Fibroblast of lung (primary cell): ENCODE data around the gene KEL. TPM values are rescaled to one million over a fixed set of nuclear protein-coding genes. Genes with fewer than 3 reads are reported as not detected.

Experiments
- DNase-seq, 2 donors: peaks; one replicate each; pipeline versions ENCODE4 v3.0.0 to v3.0.0-alpha.2; 2010; ENCODE audit warnings: low read depth in 2 of 2
- H2AFZ ChIP-seq: 2 replicates; pipeline ENCODE4 v1.5.1; 2012; ENCODE audit warnings: low read length, control low read depth, inconsistent platforms
- H3K27ac ChIP-seq: 2 replicates; pipeline ENCODE4 v1.5.1; 2011; ENCODE audit warnings: low read length, control low read depth; ENCODE audit not compliant: insufficient read depth
- H3K27me3 ChIP-seq: 2 replicates; pipeline ENCODE4 v1.5.1; 2011; ENCODE audit warnings: mild to moderate bottlenecking, low read length; ENCODE audit not compliant: control insufficient read depth, insufficient read depth
- H3K36me3 ChIP-seq: 2 replicates; pipeline ENCODE4 v1.5.1; 2011; ENCODE audit warnings: low read length; ENCODE audit not compliant: control insufficient read depth, insufficient read depth
- H3K4me1 ChIP-seq: 2 replicates; pipeline ENCODE4 v1.5.1; 2011; ENCODE audit warnings: low read length; ENCODE audit not compliant: control insufficient read depth, insufficient read depth; ENCODE audit errors: extremely low read depth
- H3K4me2 ChIP-seq: 2 replicates; pipeline ENCODE4 v1.5.1; 2011; ENCODE audit warnings: low read length, control low read depth; ENCODE audit not compliant: insufficient read depth; ENCODE audit errors: extremely low read depth
- H3K4me3 ChIP-seq, 4 experiments: fragments of 200-600 bp in 1 of 4; sonication (generic) in 1 of 4; replicated peaks in 1 of 4; 2 replicates each; pipeline ENCODE4 v1.5.1; 2011 to 2016; ENCODE audit warnings: low read length in 4 of 4, low read depth in 3 of 4, mild to moderate bottlenecking in 3 of 4, control low read depth in 2 of 4, inconsistent platforms in 1 of 4, mixed read lengths in 1 of 4; ENCODE audit not compliant: insufficient read depth in 1 of 4; ENCODE audit errors: control extremely low read depth in 1 of 4
- H3K79me2 ChIP-seq: 2 replicates; pipeline ENCODE4 v1.5.1; 2012; ENCODE audit warnings: mild to moderate bottlenecking, low read length, inconsistent platforms; ENCODE audit not compliant: control insufficient read depth, insufficient read depth
- H3K9ac ChIP-seq: 2 replicates; pipeline ENCODE4 v1.5.1; 2011; ENCODE audit warnings: mild to moderate bottlenecking, low read length, control low read depth; ENCODE audit not compliant: insufficient read depth
- H3K9me3 ChIP-seq: 2 replicates; pipeline ENCODE4 v1.5.1; 2012; ENCODE audit warnings: low read depth, low read length; ENCODE audit not compliant: control insufficient read depth, insufficient read depth
- H4K20me1 ChIP-seq: 2 replicates; pipeline ENCODE4 v1.5.1; 2011; ENCODE audit warnings: low read length; ENCODE audit not compliant: control insufficient read depth, insufficient read depth; ENCODE audit errors: extremely low read depth
- EZH2 ChIP-seq: IDR thresholded peaks from 2 replicates; pipeline ENCODE4 v1.5.1; 2012; ENCODE audit warnings: low read length, control low read depth, mild to moderate bottlenecking; ENCODE audit errors: missing control alignments
- polyA plus RNA-seq, 2 donors: library from polyadenylated mRNA; depleted of rRNA in 1 of 2; stranded (reverse) in 1 of 2; unstranded in 1 of 2; fragments of >200 nt; gene quantifications; 2 replicates each; pipeline ENCODE4 v1.2.1, GENCODE V29; 2011 to 2012; ENCODE audit warnings: missing spikeins in 1 of 2
- total RNA-seq: library from RNA; depleted of rRNA; stranded (reverse); fragments of >200 nt; gene quantifications from 2 replicates; pipeline ENCODE4 v1.2.1, GENCODE V29; 2014
- TF ChIP-seq, protein P1 (sequence below), 2 donors: IDR thresholded peaks in 1 of 2; conservative IDR thresholded peaks in 1 of 2; 1 replicate in 1 of 2; 2 replicates in 1 of 2; pipeline ENCODE4 v1.5.1; 2011 to 2012; ENCODE audit warnings: low read length in 2 of 2, control low read depth in 1 of 2, inconsistent platforms in 1 of 2, low read depth in 1 of 2, mild to moderate bottlenecking in 1 of 2

The KEL gene
- total and polyA plus RNA-seq, 2 donors (not counting 1 experiment from before 2014, with no cell fraction given), result 0.05 TPM; not detected in 1

- H3K9me3 ChIP-seq, result no peaks in the 10 kb centered on the region
- no peaks in the 10 kb centered on the region for H3K4me1 ChIP-seq
- H3K79me2 ChIP-seq, result no peaks in the 10 kb centered on the region
- no peak overlapping the region for H3K4me2 ChIP-seq
- no peak overlapping the region for H3K9ac ChIP-seq
- H3K27me3 ChIP-seq, result no peaks in the 10 kb centered on the region
- no peak overlapping the region for H3K4me3 ChIP-seq
- H4K20me1 ChIP-seq, result no peaks in the 10 kb centered on the region
- no peak for TF ChIP-seq EZH2
- TF ChIP-seq, protein P1, sequence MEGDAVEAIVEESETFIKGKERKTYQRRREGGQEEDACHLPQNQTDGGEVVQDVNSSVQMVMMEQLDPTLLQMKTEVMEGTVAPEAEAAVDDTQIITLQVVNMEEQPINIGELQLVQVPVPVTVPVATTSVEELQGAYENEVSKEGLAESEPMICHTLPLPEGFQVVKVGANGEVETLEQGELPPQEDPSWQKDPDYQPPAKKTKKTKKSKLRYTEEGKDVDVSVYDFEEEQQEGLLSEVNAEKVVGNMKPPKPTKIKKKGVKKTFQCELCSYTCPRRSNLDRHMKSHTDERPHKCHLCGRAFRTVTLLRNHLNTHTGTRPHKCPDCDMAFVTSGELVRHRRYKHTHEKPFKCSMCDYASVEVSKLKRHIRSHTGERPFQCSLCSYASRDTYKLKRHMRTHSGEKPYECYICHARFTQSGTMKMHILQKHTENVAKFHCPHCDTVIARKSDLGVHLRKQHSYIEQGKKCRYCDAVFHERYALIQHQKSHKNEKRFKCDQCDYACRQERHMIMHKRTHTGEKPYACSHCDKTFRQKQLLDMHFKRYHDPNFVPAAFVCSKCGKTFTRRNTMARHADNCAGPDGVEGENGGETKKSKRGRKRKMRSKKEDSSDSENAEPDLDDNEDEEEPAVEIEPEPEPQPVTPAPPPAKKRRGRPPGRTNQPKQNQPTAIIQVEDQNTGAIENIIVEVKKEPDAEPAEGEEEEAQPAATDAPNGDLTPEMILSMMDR (conservative IDR thresholded peaks at IDR 0.05 in 1 of 2, IDR thresholded peaks at IDR 0.05 in 1 of 2; ENCODE audit: low read depth in 1 of 2, low read length in 2 of 2), result no peak
- no peaks in the 10 kb centered on the region for H3K36me3 ChIP-seq
- H3K27ac ChIP-seq, result no peak overlapping the region
- no peak for DNase-seq
- H2AFZ ChIP-seq, result no peak overlapping the region
These were observed 36.8 kb upstream of the KEL start for GRCh38 chr7:142998966-142999365.

DNA sequence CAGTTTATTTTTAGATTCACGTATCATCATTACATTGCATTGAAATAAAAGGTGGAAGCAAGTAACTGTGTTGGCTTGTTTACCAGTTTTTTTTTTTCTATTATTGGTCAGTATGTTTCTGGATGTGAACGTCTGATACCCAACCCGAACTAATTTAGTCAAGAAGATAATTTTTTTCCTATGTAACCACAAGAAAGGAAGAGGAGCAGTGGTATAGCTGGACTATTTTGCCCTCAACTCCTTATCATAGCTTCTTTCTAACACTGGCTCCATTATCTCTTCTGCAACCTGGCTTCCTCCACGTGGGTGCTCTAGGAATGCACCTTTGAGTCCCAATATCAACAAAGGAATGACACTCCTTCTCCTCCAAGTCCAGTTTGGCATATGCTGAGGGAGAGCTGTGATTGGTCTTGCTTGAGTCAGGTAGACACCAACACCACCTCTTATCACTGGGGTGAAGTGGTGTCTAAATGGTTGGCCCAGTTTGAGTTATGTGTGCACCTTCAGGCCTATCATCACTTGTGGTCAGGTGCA is 35.4 kb upstream of the KEL start:
- H4K20me1 ChIP-seq, result no peaks in the 10 kb centered on the region

DNA sequence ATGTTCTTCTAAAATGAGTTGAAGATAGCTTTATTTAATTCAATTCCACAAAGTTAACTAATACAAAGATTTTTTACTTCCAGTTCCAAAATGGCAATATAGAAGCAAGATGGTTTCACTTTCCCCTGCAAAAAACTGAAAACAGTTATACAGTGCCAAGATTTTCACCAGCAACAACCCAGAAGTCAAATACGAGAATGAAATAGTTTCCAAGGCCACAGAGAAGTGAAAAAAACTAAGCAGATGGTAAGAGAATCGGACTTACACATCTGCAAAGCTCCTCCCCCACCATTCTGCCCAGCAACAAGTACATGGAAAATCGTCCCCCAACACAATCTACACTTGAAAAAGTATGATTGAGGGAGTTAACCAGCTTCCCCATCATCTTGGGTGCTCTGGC is 30.3 kb upstream of the KEL start:
- H3K9ac ChIP-seq, result no peak overlapping the region
- H3K4me1 ChIP-seq, result no peaks in the 10 kb centered on the region
- H3K27ac ChIP-seq, result no peak overlapping the region
- DNase-seq, result no peak
- H4K20me1 ChIP-seq, result no peaks in the 10 kb centered on the region
- TF ChIP-seq, protein P1 (conservative IDR thresholded peaks at IDR 0.05 in 1 of 2, IDR thresholded peaks at IDR 0.05 in 1 of 2; ENCODE audit: low read depth in 1 of 2, low read length in 2 of 2), result no peak
- no peak for TF ChIP-seq EZH2
- no peaks in the 10 kb centered on the region for H3K9me3 ChIP-seq
- H2AFZ ChIP-seq, result no peak overlapping the region
- peak overlapping the region in 1 of 4 experiments; percentile 27 for H3K4me3 ChIP-seq
- no peak overlapping the region for H3K4me2 ChIP-seq
- H3K36me3 ChIP-seq, result no peaks in the 10 kb centered on the region
- no peaks in the 10 kb centered on the region for H3K27me3 ChIP-seq
- H3K79me2 ChIP-seq, result no peaks in the 10 kb centered on the region

More for the DNA sequence above, 35.4 kb upstream of the KEL start:
- DNase-seq, result no peak
- Histone ChIP-seq H3K79me2 (no peaks in the 10 kb centered on the region), H3K9ac (no peak overlapping the region), H3K27me3 (no peaks in the 10 kb centered on the region), H3K4me1 (no peaks in the 10 kb centered on the region), H2AFZ (no peak overlapping the region), H3K36me3 (no peaks in the 10 kb centered on the region), H3K9me3 (no peaks in the 10 kb centered on the region), H3K27ac (no peak overlapping the region), H3K4me2 (no peak overlapping the region), H3K4me3 (no peak overlapping the region)
- TF ChIP-seq, protein P1 (conservative IDR thresholded peaks at IDR 0.05 in 1 of 2, IDR thresholded peaks at IDR 0.05 in 1 of 2; ENCODE audit: low read depth in 1 of 2, low read length in 2 of 2), result no peak
- TF ChIP-seq EZH2, result no peak
